Measurements from ENCODE around the gene OR4C6. TPM values are rescaled to one million over a fixed set of nuclear protein-coding genes. Genes with fewer than 3 reads are reported as not detected.

OR4C6 gene
- total and polyA plus RNA-seq, 2 of the 4 experiments (the other 2 are of a cell fraction), result not detected

- no peak overlapping the region for H3K23ac ChIP-seq (ENCODE audit: low read depth, low read length)
Measured at GRCh38 chr11:55652560-55652959, 9.4 kb upstream of the OR4C6 start.

More at GRCh38 chr11:55652560-55652959, 9.4 kb upstream of the OR4C6 start:
- H2BK20ac ChIP-seq (ENCODE audit: low read depth, low read length), result no peak overlapping the region
- peaks cover 4% of the 10 kb centered on the region for H3K9me3 ChIP-seq (ENCODE audit: control insufficient read depth, insufficient read depth, low read length)
- dilution Hi-C loops (cut with HindIII; ENCODE audit: low sequenced_read_pairs, unreplicated experiment) (no loop called here), in situ Hi-C loops (cut with MboI; ENCODE audit: low sequenced_read_pairs) (no loop called here), intact Hi-C loops (cut with micrococcal nuclease) (no loop called here)
- no peak overlapping the region for H4K91ac ChIP-seq (ENCODE audit: insufficient read depth, low read depth, low read length)
- ChIA-PET POLR2A (ENCODE audit: unreplicated experiment) (no interaction called here), CTCF (no interaction called here)
- ATAC-seq (ENCODE audit: low read depth) (no peak), DNase-seq (no peak)
- TF ChIP-seq, protein P1, sequence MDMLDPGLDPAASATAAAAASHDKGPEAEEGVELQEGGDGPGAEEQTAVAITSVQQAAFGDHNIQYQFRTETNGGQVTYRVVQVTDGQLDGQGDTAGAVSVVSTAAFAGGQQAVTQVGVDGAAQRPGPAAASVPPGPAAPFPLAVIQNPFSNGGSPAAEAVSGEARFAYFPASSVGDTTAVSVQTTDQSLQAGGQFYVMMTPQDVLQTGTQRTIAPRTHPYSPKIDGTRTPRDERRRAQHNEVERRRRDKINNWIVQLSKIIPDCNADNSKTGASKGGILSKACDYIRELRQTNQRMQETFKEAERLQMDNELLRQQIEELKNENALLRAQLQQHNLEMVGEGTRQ (IDR thresholded peaks at IDR 0.05; ENCODE audit: low read depth, low read length), result no peak
- TF ChIP-seq RFX5 (IDR thresholded peaks at IDR 0.05; ENCODE audit: low read depth, low read length) (no peak), NFE2L2 (IDR thresholded peaks at IDR 0.05; ENCODE audit: low read depth, low read length) (no peak), MAZ (IDR thresholded peaks at IDR 0.05; ENCODE audit: borderline replicate concordance, low read depth, low read length) (no peak), RCOR1 (IDR thresholded peaks at IDR 0.05; ENCODE audit: insufficient replicate concordance, low read length) (no peak), FOS (IDR thresholded peaks at IDR 0.05; ENCODE audit: low read depth, low read length) (no peak), MXI1 (IDR thresholded peaks at IDR 0.05; ENCODE audit: borderline replicate concordance, low read depth, low read length) (no peak), SMC3 (IDR thresholded peaks at IDR 0.05; ENCODE audit: low read depth, low read length) (no peak), POLR2A (IDR thresholded peaks at IDR 0.05; ENCODE audit: low read depth, low read length) (no peak), CEBPB (IDR thresholded peaks at IDR 0.05; ENCODE audit: low read depth, low read length) (no peak), BHLHE40 (IDR thresholded peaks at IDR 0.05; ENCODE audit: low read depth, low read length) (no peak), CHD1 (IDR thresholded peaks at IDR 0.05; ENCODE audit: low read depth, low read length) (no peak), RAD21 (IDR thresholded peaks at IDR 0.05; ENCODE audit: low read length) (no peak)
- TF ChIP-seq, protein P2, sequence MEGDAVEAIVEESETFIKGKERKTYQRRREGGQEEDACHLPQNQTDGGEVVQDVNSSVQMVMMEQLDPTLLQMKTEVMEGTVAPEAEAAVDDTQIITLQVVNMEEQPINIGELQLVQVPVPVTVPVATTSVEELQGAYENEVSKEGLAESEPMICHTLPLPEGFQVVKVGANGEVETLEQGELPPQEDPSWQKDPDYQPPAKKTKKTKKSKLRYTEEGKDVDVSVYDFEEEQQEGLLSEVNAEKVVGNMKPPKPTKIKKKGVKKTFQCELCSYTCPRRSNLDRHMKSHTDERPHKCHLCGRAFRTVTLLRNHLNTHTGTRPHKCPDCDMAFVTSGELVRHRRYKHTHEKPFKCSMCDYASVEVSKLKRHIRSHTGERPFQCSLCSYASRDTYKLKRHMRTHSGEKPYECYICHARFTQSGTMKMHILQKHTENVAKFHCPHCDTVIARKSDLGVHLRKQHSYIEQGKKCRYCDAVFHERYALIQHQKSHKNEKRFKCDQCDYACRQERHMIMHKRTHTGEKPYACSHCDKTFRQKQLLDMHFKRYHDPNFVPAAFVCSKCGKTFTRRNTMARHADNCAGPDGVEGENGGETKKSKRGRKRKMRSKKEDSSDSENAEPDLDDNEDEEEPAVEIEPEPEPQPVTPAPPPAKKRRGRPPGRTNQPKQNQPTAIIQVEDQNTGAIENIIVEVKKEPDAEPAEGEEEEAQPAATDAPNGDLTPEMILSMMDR (conservative IDR thresholded peaks at IDR 0.05; ENCODE audit: low read depth, low read length), result no peak
- no peak overlapping the region for H3K14ac ChIP-seq (replicated peaks; ENCODE audit: low read depth, low read length)
- no peak overlapping the region for H4K8ac ChIP-seq (ENCODE audit: low read depth in 2 of 2, low read length in 2 of 2)
- no peaks in the 10 kb centered on the region for H3K4me1 ChIP-seq (ENCODE audit: control insufficient read depth, insufficient read depth, low read length)
- no peak overlapping the region for H3K4ac ChIP-seq (ENCODE audit: low read depth, low read length)
- H3K9ac ChIP-seq (ENCODE audit: low read depth, low read length), result no peak overlapping the region
- H3K4me2 ChIP-seq (ENCODE audit: low read depth, low read length), result no peak overlapping the region
- no peak overlapping the region for H3K4me3 ChIP-seq (ENCODE audit: insufficient read depth, low read depth, low read length)
- no peak overlapping the region for H3K56ac ChIP-seq (ENCODE audit: extremely low read depth, insufficient read depth, low read length)
- H3K18ac ChIP-seq (ENCODE audit: low read depth, low read length), result no peak overlapping the region
- H2AFZ ChIP-seq (replicated peaks; ENCODE audit: low read length, poor library complexity), result no peak overlapping the region
- H4K20me1 ChIP-seq (ENCODE audit: insufficient read depth, low read length), result no peaks in the 10 kb centered on the region
- no peaks in the 10 kb centered on the region for H3K27me3 ChIP-seq (ENCODE audit: control insufficient read depth, insufficient read depth, low read length)
- H3K9me1 ChIP-seq (ENCODE audit: insufficient read depth, low read length), result no peaks in the 10 kb centered on the region
- no CpG with 5 or more reads among the region's 1 CpG for WGBS, 2 experiments (ENCODE audit: extremely low coverage in 2 of 2, insufficient read length in 1 of 2)
- no peak overlapping the region for H2AK9ac ChIP-seq (replicated peaks; ENCODE audit: low read depth, low read length, poor library complexity)
- H3K79me1 ChIP-seq (ENCODE audit: low read depth in 1 of 2, low read length in 2 of 2), result no peaks in the 10 kb centered on the region
- H2BK120ac ChIP-seq (ENCODE audit: low read depth, low read length), result no peak overlapping the region
- no peak overlapping the region for H2AK5ac ChIP-seq (ENCODE audit: low read depth, low read length)
- no peak overlapping the region for H2BK5ac ChIP-seq (ENCODE audit: low read depth, low read length, poor library complexity, severe bottlenecking)
- no peak overlapping the region for H4K5ac ChIP-seq (ENCODE audit: low read depth, low read length)
- H3K36me3 ChIP-seq (ENCODE audit: control insufficient read depth, insufficient read depth, low read length), result no peaks in the 10 kb centered on the region
- H3K27ac ChIP-seq (ENCODE audit: insufficient read depth, low read length), result no peak overlapping the region
- no peak overlapping the region for H2BK15ac ChIP-seq (ENCODE audit: low read depth, low read length)
- no TSS peak for BruUV-seq (replicated peaks)
